NCI-H82 treated with DMSO at 0.1 percent for 48 hours (cell line): ENCODE data around the gene RIPOR1.

ENCODE experiments used
- DNase-seq: peaks from one replicate; lab custom pipeline; 2025; ENCODE audit not compliant: unreplicated experiment; lab: John Stamatoyannopoulos, UW

The RIPOR1 gene

GRCh38 chr16:67555795-67556212 is 27.2 kb downstream of the RIPOR1 start:
- DNase-seq = no peak

- no peak for DNase-seq
Measured at GRCh38 chr16:67558859-67559258, 30.2 kb downstream of the RIPOR1 start.

GRCh38 chr16:67560827-67561342 is 32.3 kb downstream of the RIPOR1 start:
- no peak for DNase-seq

GRCh38 chr16:67561501-67561823 is 32.8 kb downstream of the RIPOR1 start:
- no peak for DNase-seq

- DNase-seq = peak; percentile 92
Measured at GRCh38 chr16:67561824-67562525, 33.3 kb downstream of the RIPOR1 start.

- DNase-seq = peak; percentile 26
Measured at GRCh38 chr16:67562526-67562917, 33.9 kb downstream of the RIPOR1 start, which contains the start of gene CTCF. Gene CTCF, plus strand, starts transcription at chr16:67562526. Its CDS starts 48,307 bp downstream, at chr16:67610833.

GRCh38 chr16:67562918-67563707 is 34.5 kb downstream of the RIPOR1 start:
- DNase-seq = no peak

GRCh38 chr16:67563708-67564468 is 35.3 kb downstream of the RIPOR1 start:
- DNase-seq = no peak

GRCh38 chr16:67565470-67566100 is 37.0 kb downstream of the RIPOR1 start:
- no peak for DNase-seq

- no peak for DNase-seq
Measured at GRCh38 chr16:67571464-67571863, 42.8 kb downstream of the RIPOR1 start.

- no peak for DNase-seq
Measured at GRCh38 chr16:67571981-67572431, 43.4 kb downstream of the RIPOR1 start.

GRCh38 chr16:67579686-67580085 is 51.1 kb downstream of the RIPOR1 start:
- no peak for DNase-seq

GRCh38 chr16:67580202-67580601 is 51.6 kb downstream of the RIPOR1 start:
- no peak for DNase-seq

GRCh38 chr16:67593288-67593687 is 64.7 kb downstream of the RIPOR1 start:
- no peak for DNase-seq

GRCh38 chr16:67593701-67594100 is 65.1 kb downstream of the RIPOR1 start:
- DNase-seq = no peak

- DNase-seq = no peak
Measured at GRCh38 chr16:67594256-67594915, 65.8 kb downstream of the RIPOR1 start.

- DNase-seq = no peak
Measured at GRCh38 chr16:67594956-67595355, 66.3 kb downstream of the RIPOR1 start.
